ENCODE measurements around the gene RPUSD2.

RPUSD2 gene

DNA sequence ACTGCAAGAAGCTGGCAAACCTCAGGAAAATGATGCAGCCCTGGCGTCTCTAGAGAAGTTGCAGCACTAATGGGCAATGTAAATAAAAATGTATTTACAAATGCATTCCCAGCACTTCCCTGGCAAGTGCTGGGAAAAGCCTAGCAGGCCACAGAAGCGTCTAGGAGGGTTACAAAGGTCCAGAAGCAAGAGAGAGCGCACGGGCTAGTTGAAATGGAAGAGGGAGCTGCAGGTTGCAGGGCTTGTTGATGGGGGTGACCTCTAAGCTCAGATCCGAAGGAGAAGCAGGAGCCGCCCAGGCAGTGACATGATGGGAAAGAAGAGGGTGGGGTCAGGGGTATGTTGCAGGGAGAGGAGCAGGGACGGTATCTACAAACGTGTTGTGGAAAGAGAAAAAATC is 22.3 kb downstream of the RPUSD2 start:
- Histone ChIP-seq H3K36me3 (ENCODE audit: control insufficient read depth, insufficient read depth, low read length) (no peaks in the 10 kb centered on the region), H3K4me1 (ENCODE audit: control insufficient read depth, insufficient read depth, low read length) (peaks cover 4% of the 10 kb centered on the region), H3K27me3 (ENCODE audit: control insufficient read depth, insufficient read depth, low read length, poor library complexity, severe bottlenecking) (no peaks in the 10 kb centered on the region), H3K9me3 (ENCODE audit: control insufficient read depth, low read length) (no peaks in the 10 kb centered on the region), H3K4me3 (ENCODE audit: insufficient read depth, low read depth, low read length) (no peak overlapping the region), H3K27ac (ENCODE audit: insufficient read depth, low read depth, low read length, poor library complexity, severe bottlenecking) (no peak overlapping the region)
- WGBS, 2 experiments: 51 to 54% methylated on average over 8 of the region's 8 CpGs

DNA sequence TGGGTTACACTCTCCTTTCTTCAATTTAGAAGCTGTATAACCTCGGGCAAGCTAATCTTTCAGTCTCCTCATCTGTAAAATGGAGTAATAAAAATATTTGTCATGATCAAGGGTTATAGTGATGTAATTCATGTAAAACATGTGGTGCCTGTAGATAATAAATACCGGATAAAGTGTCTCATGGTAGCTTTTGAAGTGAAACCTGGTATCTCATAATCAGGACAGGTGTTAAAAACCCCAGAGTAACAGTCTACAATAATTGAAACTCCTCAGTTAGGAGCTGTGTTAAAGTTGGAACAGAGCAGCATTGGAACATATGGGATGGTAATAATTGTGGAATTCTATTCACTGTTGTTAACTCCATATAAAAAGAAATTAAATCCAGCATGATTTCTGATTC is 24.1 kb downstream of the RPUSD2 start:
- Histone ChIP-seq H3K4me1 (ENCODE audit: control insufficient read depth, insufficient read depth, low read length) (peaks cover 4% of the 10 kb centered on the region), H3K27me3 (ENCODE audit: control insufficient read depth, insufficient read depth, low read length, poor library complexity, severe bottlenecking) (no peaks in the 10 kb centered on the region), H3K4me3 (ENCODE audit: insufficient read depth, low read depth, low read length) (no peak overlapping the region), H3K27ac (ENCODE audit: insufficient read depth, low read depth, low read length, poor library complexity, severe bottlenecking) (no peak overlapping the region), H3K36me3 (ENCODE audit: control insufficient read depth, insufficient read depth, low read length) (no peaks in the 10 kb centered on the region), H3K9me3 (ENCODE audit: control insufficient read depth, low read length) (no peaks in the 10 kb centered on the region)
- 92 to 96% methylated on average over 2 of the region's 2 CpGs for WGBS, 2 experiments

DNA sequence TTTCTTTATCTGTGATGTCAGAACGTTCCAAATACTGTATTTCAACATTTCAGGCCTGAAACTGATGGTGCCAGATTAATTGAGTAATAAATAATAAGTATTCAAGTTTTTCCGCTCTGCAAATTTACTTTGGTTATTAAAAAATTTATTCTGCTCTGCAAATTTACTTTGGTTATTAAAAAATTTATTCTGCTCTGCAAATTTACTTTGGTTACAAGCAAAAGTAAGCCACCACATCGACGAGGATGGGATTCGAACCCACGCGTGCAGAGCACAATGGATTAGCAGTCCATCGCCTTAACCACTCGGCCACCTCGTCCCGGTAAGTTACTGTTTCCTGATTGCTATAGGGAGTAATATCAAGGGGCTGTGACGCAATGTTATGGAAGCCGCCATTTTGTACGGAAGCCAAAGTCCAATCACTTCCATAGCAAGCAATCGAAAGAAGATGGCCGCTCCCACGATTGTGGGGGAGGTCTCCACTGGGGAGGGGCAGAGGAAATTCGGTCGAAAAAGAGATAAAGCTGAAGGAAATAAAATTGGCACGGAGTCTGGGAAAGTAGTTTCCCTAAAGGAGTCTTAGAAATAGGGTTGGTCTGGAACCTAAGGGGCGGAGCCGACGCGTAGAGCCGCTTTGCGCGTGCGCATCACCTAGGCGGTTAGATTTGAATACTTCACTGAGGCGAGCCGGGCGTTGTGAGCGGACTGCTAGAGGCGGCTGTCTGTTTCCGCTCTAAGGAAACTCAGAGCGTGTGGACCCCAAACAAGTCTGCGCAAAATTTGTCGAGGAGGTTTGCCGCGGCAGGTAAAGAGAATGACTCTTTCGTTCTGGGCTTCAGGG is 24.7 kb downstream of the RPUSD2 start, which contains the start of gene KNL1:
KNL1 (plus strand) TSS at position 662 of the 841 bp plus-strand sequence. CDS start 8,683 bp downstream, outside the sequence.
- Histone ChIP-seq H3K36me3 (ENCODE audit: control insufficient read depth, insufficient read depth, low read length) (no peaks in the 10 kb centered on the region), H3K27me3 (ENCODE audit: control insufficient read depth, insufficient read depth, low read length, poor library complexity, severe bottlenecking) (no peaks in the 10 kb centered on the region), H3K4me1 (ENCODE audit: control insufficient read depth, insufficient read depth, low read length) (peaks cover 4% of the 10 kb centered on the region), H3K27ac (ENCODE audit: insufficient read depth, low read depth, low read length, poor library complexity, severe bottlenecking) (peak within 1 kb of the TSS; percentile 97), H3K9me3 (ENCODE audit: control insufficient read depth, low read length) (no peaks in the 10 kb centered on the region), H3K4me3 (ENCODE audit: insufficient read depth, low read depth, low read length) (peak within 1 kb of the TSS; percentile 73)
- WGBS, 2 experiments: 2 to 4% methylated on average over 40 to 41 of the region's 41 CpGs

DNA sequence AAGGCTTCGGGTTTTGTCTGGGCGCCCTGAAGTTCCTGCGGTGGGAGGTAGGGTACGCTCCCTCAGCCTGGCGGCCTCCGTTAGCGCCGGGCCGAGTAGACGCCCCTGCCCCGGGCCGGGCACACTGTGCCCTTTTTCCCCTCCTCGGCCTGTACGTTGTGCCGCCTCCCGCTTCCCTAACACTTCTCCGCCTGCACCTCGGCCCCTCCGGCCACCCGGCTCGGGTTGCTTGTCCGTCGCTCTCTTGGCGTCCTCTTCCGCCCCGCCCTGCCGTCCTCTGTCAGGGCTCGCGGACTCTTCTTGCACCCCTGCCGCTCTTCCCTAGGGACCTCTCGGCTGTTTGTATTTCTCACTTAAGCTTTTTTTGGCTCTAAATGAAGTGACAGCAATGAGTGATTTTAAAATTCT is 25.3 kb downstream of the RPUSD2 start:
- Histone ChIP-seq H3K27me3 (ENCODE audit: control insufficient read depth, insufficient read depth, low read length, poor library complexity, severe bottlenecking) (no peaks in the 10 kb centered on the region), H3K27ac (ENCODE audit: insufficient read depth, low read depth, low read length, poor library complexity, severe bottlenecking) (peak overlapping the region; percentile 97), H3K4me3 (ENCODE audit: insufficient read depth, low read depth, low read length) (peak overlapping the region; percentile 73), H3K9me3 (ENCODE audit: control insufficient read depth, low read length) (no peaks in the 10 kb centered on the region), H3K36me3 (ENCODE audit: control insufficient read depth, insufficient read depth, low read length) (no peaks in the 10 kb centered on the region), H3K4me1 (ENCODE audit: control insufficient read depth, insufficient read depth, low read length) (peaks cover 4% of the 10 kb centered on the region)
- WGBS, 2 experiments: 0% methylated on average over 31 of the region's 31 CpGs

GRCh38 chr15:40595219-40595618 is 26.1 kb downstream of the RPUSD2 start:
- whole genome bisulfite sequencing, 2 experiments: 58 to 63% methylated on average over 5 of the region's 5 CpGs
- H3K4me3 ChIP-seq (ENCODE audit: insufficient read depth, low read depth, low read length): peak overlapping the region; percentile 73
- H3K4me1 ChIP-seq (ENCODE audit: control insufficient read depth, insufficient read depth, low read length): peaks cover 4% of the 10 kb centered on the region
- H3K27me3 ChIP-seq (ENCODE audit: control insufficient read depth, insufficient read depth, low read length, poor library complexity, severe bottlenecking): no peaks in the 10 kb centered on the region
- no peak overlapping the region for H3K27ac ChIP-seq (ENCODE audit: insufficient read depth, low read depth, low read length, poor library complexity, severe bottlenecking)
- H3K9me3 ChIP-seq (ENCODE audit: control insufficient read depth, low read length): no peaks in the 10 kb centered on the region
- no peaks in the 10 kb centered on the region for H3K36me3 ChIP-seq (ENCODE audit: control insufficient read depth, insufficient read depth, low read length)

GRCh38 chr15:40595773-40596172 is 26.7 kb downstream of the RPUSD2 start:
- peaks cover 4% of the 10 kb centered on the region for H3K4me1 ChIP-seq (ENCODE audit: control insufficient read depth, insufficient read depth, low read length)
- no peaks in the 10 kb centered on the region for H3K27me3 ChIP-seq (ENCODE audit: control insufficient read depth, insufficient read depth, low read length, poor library complexity, severe bottlenecking)
- no peak overlapping the region for H3K27ac ChIP-seq (ENCODE audit: insufficient read depth, low read depth, low read length, poor library complexity, severe bottlenecking)
- 98 to 99% methylated on average over 4 to 5 of the region's 5 CpGs for WGBS, 2 experiments
- no peak overlapping the region for H3K4me3 ChIP-seq (ENCODE audit: insufficient read depth, low read depth, low read length)
- H3K36me3 ChIP-seq (ENCODE audit: control insufficient read depth, insufficient read depth, low read length): no peaks in the 10 kb centered on the region
- no peaks in the 10 kb centered on the region for H3K9me3 ChIP-seq (ENCODE audit: control insufficient read depth, low read length)

DNA sequence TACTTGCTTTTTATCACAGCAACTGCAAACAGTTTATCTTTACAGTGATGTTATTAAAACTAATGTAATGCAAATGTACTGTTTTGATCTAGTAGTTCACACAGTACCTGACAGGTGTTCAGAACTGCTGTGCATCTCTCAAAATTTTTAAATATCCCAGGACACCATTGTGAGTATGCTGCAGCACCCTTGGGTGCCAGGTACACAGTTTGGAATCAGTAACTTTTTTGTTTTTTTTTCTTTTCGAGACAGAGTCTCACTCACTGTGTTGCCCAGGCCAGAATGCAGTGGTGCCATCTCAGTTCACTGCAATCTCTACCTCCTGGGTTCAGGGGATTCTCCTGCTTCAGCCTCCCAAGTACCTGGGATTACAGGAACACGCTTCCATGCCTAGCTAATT is 27.9 kb downstream of the RPUSD2 start:
- 91 to 92% methylated on average over 2 of the region's 2 CpGs for WGBS, 2 experiments
- Histone ChIP-seq H3K36me3 (ENCODE audit: control insufficient read depth, insufficient read depth, low read length) (no peaks in the 10 kb centered on the region), H3K27me3 (ENCODE audit: control insufficient read depth, insufficient read depth, low read length, poor library complexity, severe bottlenecking) (no peaks in the 10 kb centered on the region), H3K9me3 (ENCODE audit: control insufficient read depth, low read length) (no peaks in the 10 kb centered on the region), H3K4me1 (ENCODE audit: control insufficient read depth, insufficient read depth, low read length) (no peaks in the 10 kb centered on the region), H3K4me3 (ENCODE audit: insufficient read depth, low read depth, low read length) (no peak overlapping the region), H3K27ac (ENCODE audit: insufficient read depth, low read depth, low read length, poor library complexity, severe bottlenecking) (no peak overlapping the region)

DNA sequence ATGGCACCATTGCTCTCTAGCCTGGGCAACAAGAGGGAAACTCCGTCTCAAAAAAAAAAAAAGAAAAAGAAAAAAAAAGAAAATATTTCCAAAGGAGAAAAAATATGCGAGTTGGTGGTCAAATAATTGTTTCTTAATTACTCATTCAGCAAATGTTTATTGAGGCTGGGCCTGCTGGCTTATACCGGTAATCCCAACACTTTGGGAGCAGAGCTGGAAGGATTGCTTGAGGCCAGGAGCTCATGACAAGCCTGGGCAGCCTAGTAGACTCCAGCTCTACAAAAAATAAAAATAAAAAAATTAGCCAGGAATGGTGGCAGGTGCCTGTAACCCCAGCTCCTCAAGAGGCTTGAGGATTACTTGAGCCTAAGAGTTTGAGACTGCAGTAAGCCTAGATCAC is 29.0 kb downstream of the RPUSD2 start:
- no peaks in the 10 kb centered on the region for H3K9me3 ChIP-seq (ENCODE audit: control insufficient read depth, low read length)
- H3K4me3 ChIP-seq (ENCODE audit: insufficient read depth, low read depth, low read length): no peak overlapping the region
- no peaks in the 10 kb centered on the region for H3K36me3 ChIP-seq (ENCODE audit: control insufficient read depth, insufficient read depth, low read length)
- H3K27me3 ChIP-seq (ENCODE audit: control insufficient read depth, insufficient read depth, low read length, poor library complexity, severe bottlenecking): no peaks in the 10 kb centered on the region
- H3K27ac ChIP-seq (ENCODE audit: insufficient read depth, low read depth, low read length, poor library complexity, severe bottlenecking): no peak overlapping the region
- 59 to 67% methylated on average over 3 of the region's 3 CpGs for WGBS, 2 experiments
- no peaks in the 10 kb centered on the region for H3K4me1 ChIP-seq (ENCODE audit: control insufficient read depth, insufficient read depth, low read length)

GRCh38 chr15:40598672-40599071 is 29.6 kb downstream of the RPUSD2 start:
- Histone ChIP-seq H3K4me1 (ENCODE audit: control insufficient read depth, insufficient read depth, low read length) (no peaks in the 10 kb centered on the region), H3K27me3 (ENCODE audit: control insufficient read depth, insufficient read depth, low read length, poor library complexity, severe bottlenecking) (no peaks in the 10 kb centered on the region), H3K9me3 (ENCODE audit: control insufficient read depth, low read length) (no peaks in the 10 kb centered on the region), H3K36me3 (ENCODE audit: control insufficient read depth, insufficient read depth, low read length) (no peaks in the 10 kb centered on the region), H3K4me3 (ENCODE audit: insufficient read depth, low read depth, low read length) (no peak overlapping the region), H3K27ac (ENCODE audit: insufficient read depth, low read depth, low read length, poor library complexity, severe bottlenecking) (no peak overlapping the region)
- 85% methylated on average over 3 to 4 of the region's 4 CpGs for WGBS, 2 experiments

DNA sequence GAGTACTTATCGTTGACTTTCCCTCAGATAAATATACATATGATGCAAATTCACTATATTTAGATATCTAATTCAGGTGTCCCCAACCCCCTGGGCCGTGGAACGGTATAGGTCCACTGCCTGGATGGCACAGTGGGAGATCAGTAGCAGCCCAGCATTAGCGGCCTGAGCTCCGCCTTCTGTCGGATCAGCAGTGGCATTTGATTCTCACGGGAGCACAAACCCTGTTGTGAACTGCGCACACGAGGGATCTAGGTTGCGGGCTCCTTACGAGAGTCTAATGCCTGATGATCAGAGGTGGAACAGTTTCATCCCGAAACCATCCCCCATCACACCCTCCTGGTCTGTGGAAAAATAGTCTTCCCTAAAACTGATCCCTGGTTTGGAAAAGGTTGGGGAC is 31.9 kb downstream of the RPUSD2 start:
- Histone ChIP-seq H3K9me3 (ENCODE audit: control insufficient read depth, low read length) (no peaks in the 10 kb centered on the region), H3K4me3 (ENCODE audit: insufficient read depth, low read depth, low read length) (no peak overlapping the region), H3K27ac (ENCODE audit: insufficient read depth, low read depth, low read length, poor library complexity, severe bottlenecking) (no peak overlapping the region), H3K4me1 (ENCODE audit: control insufficient read depth, insufficient read depth, low read length) (no peaks in the 10 kb centered on the region), H3K27me3 (ENCODE audit: control insufficient read depth, insufficient read depth, low read length, poor library complexity, severe bottlenecking) (no peaks in the 10 kb centered on the region), H3K36me3 (ENCODE audit: control insufficient read depth, insufficient read depth, low read length) (no peaks in the 10 kb centered on the region)
- WGBS, 2 experiments: 92% methylated on average over 12 of the region's 12 CpGs

Measured in ectodermal cell (in vitro differentiated cells).